Vagina (tissue), 2 donors: ENCODE measurements around the gene TJP1. TPM values are rescaled to one million over a fixed set of nuclear protein-coding genes. Genes with fewer than 3 reads are reported as not detected.
A peak's percentile ranks its signal among the peaks of the same experiment; 100 is the strongest.
"Not testable (repeated sequence)": the region's sequence is repeated elsewhere in the genome, so short reads cannot be mapped to it uniquely, and the experiment has no call there.

Experiments
- DNase-seq, 2 donors: peaks; one replicate each; pipeline ENCODE4 v3.0.0-alpha.2; 2017; ENCODE audit errors: extremely low spot score in 2 of 2
- H3K27ac ChIP-seq: fragments of 200-600 bp; sonication (generic); one replicate; pipeline ENCODE4 v1.5.1; 2019
- H3K27me3 ChIP-seq: fragments of 200-600 bp; sonication (generic); one replicate; pipeline ENCODE4 v1.5.1; 2019
- H3K36me3 ChIP-seq, 2 donors: fragments of 200-600 bp; sonication (generic); one replicate each; pipeline ENCODE4 v1.5.1; 2017 to 2019
- H3K4me1 ChIP-seq: fragments of 200-600 bp; sonication (generic); one replicate; pipeline ENCODE4 v1.5.1; 2019
- H3K4me3 ChIP-seq, 2 donors: fragments of 200-600 bp; sonication (generic); 1 replicate in 1 of 2; 2 replicates in 1 of 2; pipeline ENCODE4 v1.5.1; 2016 to 2019
- H3K9me3 ChIP-seq: fragments of 200-600 bp; sonication (generic); one replicate; pipeline ENCODE4 v1.5.1; 2019
- CTCF ChIP-seq, 3 experiments: fragments of 450-650 bp in 2 of 3; fragments of 200-600 bp in 1 of 3; sonication (generic) in 1 of 3; IDR thresholded peaks; one replicate each; pipeline ENCODE4 v1.5.1; 2017 to 2019; ENCODE audit warnings: antibody characterized with exemption in 3 of 3, mild to moderate bottlenecking in 2 of 3, moderate library complexity in 2 of 3
- POLR2A ChIP-seq, 2 donors: fragments of 450-650 bp; IDR thresholded peaks; one replicate each; pipeline ENCODE4 v1.6.1; 2017; ENCODE audit warnings: antibody characterized with exemption in 2 of 2, mild to moderate bottlenecking in 2 of 2, moderate library complexity in 2 of 2
- POLR2AphosphoS5 ChIP-seq, 2 donors: sonication (generic); formaldehyde crosslinking; IDR thresholded peaks; one replicate each; pipeline ENCODE4 v1.9.0; 2017; ENCODE audit warnings: antibody characterized with exemption in 2 of 2, mild to moderate bottlenecking in 2 of 2, low read depth in 1 of 2; ENCODE audit not compliant: insufficient read depth in 1 of 2
- intact Hi-C: fragments of 100-400 bp; cut with DNase I; formaldehyde crosslinking; loops from one replicate; pipeline ENCODE4 v1.15.1; 2023
- total RNA-seq: library from RNA; depleted of rRNA; stranded (reverse); fragments of >200 nt; gene quantifications from one replicate; pipeline ENCODE4 v1.2.3, GENCODE V29; 2016

Gene TJP1
- total RNA-seq, 1 donor from 2014 or later: 110 TPM

GRCh38 chr15:29736744-29737020 is 85.6 kb downstream of the TJP1 start:
- Histone ChIP-seq H3K4me3 (no peak overlapping the region), H3K4me1 (no peaks in the 10 kb centered on the region), H3K27me3 (no peaks in the 10 kb centered on the region), H3K9me3 (no peaks in the 10 kb centered on the region), H3K36me3 (peaks cover 0 to 64% of the 10 kb centered on the region in 2 donors), H3K27ac (no peak overlapping the region)
- TF ChIP-seq CTCF (IDR thresholded peaks at IDR 0.05) (no peak), POLR2AphosphoS5 (IDR thresholded peaks at IDR 0.05; ENCODE audit: insufficient read depth in 1 of 2, low read depth in 1 of 2) (no peak)
- intact Hi-C loops: no loop called here
- no peak for DNase-seq

- Histone ChIP-seq H3K27ac (no peak overlapping the region), H3K36me3 (peaks cover 0 to 59% of the 10 kb centered on the region in 2 donors), H3K27me3 (no peaks in the 10 kb centered on the region), H3K4me3 (no peak overlapping the region), H3K4me1 (no peaks in the 10 kb centered on the region), H3K9me3 (no peaks in the 10 kb centered on the region)
- DNase-seq: no peak
- intact Hi-C loops: no loop called here
- TF ChIP-seq POLR2AphosphoS5 (IDR thresholded peaks at IDR 0.05; ENCODE audit: insufficient read depth in 1 of 2, low read depth in 1 of 2) (no peak), CTCF (IDR thresholded peaks at IDR 0.05) (no peak), POLR2A (IDR thresholded peaks at IDR 0.05) (no peak)
These were observed 86.1 kb downstream of the TJP1 start for GRCh38 chr15:29736012-29736743.

GRCh38 chr15:29734917-29735572 is 87.2 kb downstream of the TJP1 start:
- Histone ChIP-seq H3K27ac (no peak overlapping the region), H3K27me3 (no peaks in the 10 kb centered on the region), H3K36me3 (peaks cover 0 to 49% of the 10 kb centered on the region in 2 donors), H3K9me3 (no peaks in the 10 kb centered on the region), H3K4me1 (no peaks in the 10 kb centered on the region), H3K4me3 (no peak overlapping the region)
- no peak for DNase-seq
- intact Hi-C loops: no loop called here
- no peak for TF ChIP-seq CTCF (IDR thresholded peaks at IDR 0.05)
- TF ChIP-seq POLR2AphosphoS5 (IDR thresholded peaks at IDR 0.05; ENCODE audit: insufficient read depth in 1 of 2, low read depth in 1 of 2): peak in 1 of 2 donors; percentile 54

GRCh38 chr15:29731865-29732264 is 90.4 kb downstream of the TJP1 start:
- H3K27me3 ChIP-seq: no peaks in the 10 kb centered on the region
- intact Hi-C loops: no loop called here
- H3K9me3 ChIP-seq: no peaks in the 10 kb centered on the region
- TF ChIP-seq POLR2AphosphoS5 (IDR thresholded peaks at IDR 0.05; ENCODE audit: insufficient read depth in 1 of 2, low read depth in 1 of 2) (no peak), CTCF (IDR thresholded peaks at IDR 0.05) (no peak), POLR2A (IDR thresholded peaks at IDR 0.05) (no peak)
- no peak overlapping the region for H3K27ac ChIP-seq
- H3K36me3 ChIP-seq: peaks cover 0 to 26% of the 10 kb centered on the region in 2 donors
- H3K4me1 ChIP-seq: no peaks in the 10 kb centered on the region
- H3K4me3 ChIP-seq: no peak overlapping the region
- DNase-seq: no peak

GRCh38 chr15:29730471-29730870 is 91.8 kb downstream of the TJP1 start:
- H3K27me3 ChIP-seq, H3K27ac ChIP-seq, intact Hi-C loops, H3K4me3 ChIP-seq, H3K4me1 ChIP-seq, DNase-seq, H3K9me3 ChIP-seq: not testable (repeated sequence)
- H3K36me3 ChIP-seq: peaks cover 0 to 28% of the 10 kb centered on the region in 2 donors
